Activated naive CD8-positive, alpha-beta T cell treated with anti-CD3 and anti-CD28 coated beads for 36 hours (primary cell): ENCODE results near the gene LAG3. TPM values are rescaled to one million over a fixed set of nuclear protein-coding genes. Genes with fewer than 3 reads are reported as not detected.

Experiments
- DNase-seq: peaks from one replicate; pipeline ENCODE4 v3.0.0; 2021
- H3K27ac Mint-ChIP-seq: one replicate; pipeline ENCODE4 v1.8.0; 2022; ENCODE audit warnings: mild to moderate bottlenecking, moderate library complexity, mixed read lengths
- H3K27me3 Mint-ChIP-seq: one replicate; pipeline ENCODE4 v1.8.0; 2022; ENCODE audit warnings: mild to moderate bottlenecking, mixed read lengths
- H3K36me3 Mint-ChIP-seq: one replicate; pipeline ENCODE4 v1.8.0; 2021; ENCODE audit warnings: mild to moderate bottlenecking, mixed read lengths
- H3K4me1 Mint-ChIP-seq: one replicate; pipeline ENCODE4 v1.8.0; 2021; ENCODE audit warnings: mixed read lengths
- H3K4me3 Mint-ChIP-seq: one replicate; pipeline ENCODE4 v1.8.0; 2022; ENCODE audit warnings: mild to moderate bottlenecking, moderate library complexity, mixed read lengths
- H3K9me3 Mint-ChIP-seq: one replicate; pipeline ENCODE4 v1.8.0; 2022; ENCODE audit warnings: mixed read lengths
- total RNA-seq, 2 experiments: library from RNA; stranded (reverse); gene quantifications; one replicate each; pipeline ENCODE4 v1.2.3, GENCODE V29; 2021

Gene LAG3
- total RNA-seq, 2 experiments from 2014 or later = 64.8 to 67.7 TPM

DNA sequence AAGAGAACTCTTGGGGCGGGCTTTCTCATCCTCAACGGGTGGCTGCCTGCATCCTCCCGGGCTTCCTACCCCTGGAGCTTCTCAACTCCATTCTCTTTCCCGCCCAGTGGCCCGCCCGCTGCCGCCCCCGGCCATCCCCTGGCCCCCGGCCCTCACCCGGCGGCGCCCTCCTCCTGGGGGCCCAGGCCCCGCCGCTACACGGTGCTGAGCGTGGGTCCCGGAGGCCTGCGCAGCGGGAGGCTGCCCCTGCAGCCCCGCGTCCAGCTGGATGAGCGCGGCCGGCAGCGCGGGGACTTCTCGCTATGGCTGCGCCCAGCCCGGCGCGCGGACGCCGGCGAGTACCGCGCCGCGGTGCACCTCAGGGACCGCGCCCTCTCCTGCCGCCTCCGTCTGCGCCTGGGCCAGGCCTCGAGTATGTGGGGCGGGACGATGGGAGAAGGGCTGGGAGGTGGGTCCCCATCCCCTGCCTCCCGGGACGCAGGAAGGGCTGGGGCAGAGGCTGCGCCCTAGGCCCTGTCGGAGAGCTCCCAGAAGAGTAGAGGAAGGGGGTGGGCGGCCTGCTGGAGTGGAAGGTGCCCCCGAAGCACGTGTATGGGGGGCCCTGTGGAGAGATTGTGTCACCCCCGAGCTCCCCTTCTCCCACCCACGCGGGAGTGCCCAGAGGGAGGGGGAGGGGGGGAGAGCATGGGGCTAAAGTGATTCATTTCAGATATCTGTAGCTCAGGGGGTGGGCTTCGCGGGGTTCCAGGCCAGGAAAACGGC is 1.5 kb downstream of the LAG3 start:
- peaks cover 53% of the 10 kb centered on the region for H3K36me3 Mint-ChIP-seq
- peak overlapping the region; percentile 97 for H3K27ac Mint-ChIP-seq
- H3K4me3 Mint-ChIP-seq = peak overlapping the region; percentile 91
- H3K9me3 Mint-ChIP-seq = no peaks in the 10 kb centered on the region
- peaks cover 70% of the 10 kb centered on the region for H3K4me1 Mint-ChIP-seq
- H3K27me3 Mint-ChIP-seq = peaks cover 65% of the 10 kb centered on the region
- peak; percentile 80 for DNase-seq

DNA sequence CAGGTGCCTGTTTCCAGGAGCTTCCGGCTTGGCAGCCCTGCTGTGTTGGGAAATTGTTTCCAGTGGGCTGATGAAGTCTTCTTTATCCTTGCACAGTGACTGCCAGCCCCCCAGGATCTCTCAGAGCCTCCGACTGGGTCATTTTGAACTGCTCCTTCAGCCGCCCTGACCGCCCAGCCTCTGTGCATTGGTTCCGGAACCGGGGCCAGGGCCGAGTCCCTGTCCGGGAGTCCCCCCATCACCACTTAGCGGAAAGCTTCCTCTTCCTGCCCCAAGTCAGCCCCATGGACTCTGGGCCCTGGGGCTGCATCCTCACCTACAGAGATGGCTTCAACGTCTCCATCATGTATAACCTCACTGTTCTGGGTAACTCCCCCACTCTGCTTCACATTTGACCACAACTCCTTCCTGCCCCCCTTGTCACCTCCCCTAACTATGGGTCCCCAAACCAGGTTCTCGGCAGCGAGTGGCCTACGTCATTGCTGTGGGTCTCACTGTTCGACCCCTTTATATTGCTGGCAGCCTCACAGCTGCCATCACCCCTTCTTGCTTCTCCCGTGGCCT is 2.3 kb downstream of the LAG3 start:
- DNase-seq = peak; percentile 57
- Mint-ChIP-seq H3K27me3 (peaks cover 58% of the 10 kb centered on the region), H3K9me3 (no peaks in the 10 kb centered on the region), H3K4me3 (peak overlapping the region; percentile 91), H3K36me3 (peaks cover 53% of the 10 kb centered on the region), H3K27ac (peak overlapping the region; percentile 97), H3K4me1 (peaks cover 76% of the 10 kb centered on the region)

DNA sequence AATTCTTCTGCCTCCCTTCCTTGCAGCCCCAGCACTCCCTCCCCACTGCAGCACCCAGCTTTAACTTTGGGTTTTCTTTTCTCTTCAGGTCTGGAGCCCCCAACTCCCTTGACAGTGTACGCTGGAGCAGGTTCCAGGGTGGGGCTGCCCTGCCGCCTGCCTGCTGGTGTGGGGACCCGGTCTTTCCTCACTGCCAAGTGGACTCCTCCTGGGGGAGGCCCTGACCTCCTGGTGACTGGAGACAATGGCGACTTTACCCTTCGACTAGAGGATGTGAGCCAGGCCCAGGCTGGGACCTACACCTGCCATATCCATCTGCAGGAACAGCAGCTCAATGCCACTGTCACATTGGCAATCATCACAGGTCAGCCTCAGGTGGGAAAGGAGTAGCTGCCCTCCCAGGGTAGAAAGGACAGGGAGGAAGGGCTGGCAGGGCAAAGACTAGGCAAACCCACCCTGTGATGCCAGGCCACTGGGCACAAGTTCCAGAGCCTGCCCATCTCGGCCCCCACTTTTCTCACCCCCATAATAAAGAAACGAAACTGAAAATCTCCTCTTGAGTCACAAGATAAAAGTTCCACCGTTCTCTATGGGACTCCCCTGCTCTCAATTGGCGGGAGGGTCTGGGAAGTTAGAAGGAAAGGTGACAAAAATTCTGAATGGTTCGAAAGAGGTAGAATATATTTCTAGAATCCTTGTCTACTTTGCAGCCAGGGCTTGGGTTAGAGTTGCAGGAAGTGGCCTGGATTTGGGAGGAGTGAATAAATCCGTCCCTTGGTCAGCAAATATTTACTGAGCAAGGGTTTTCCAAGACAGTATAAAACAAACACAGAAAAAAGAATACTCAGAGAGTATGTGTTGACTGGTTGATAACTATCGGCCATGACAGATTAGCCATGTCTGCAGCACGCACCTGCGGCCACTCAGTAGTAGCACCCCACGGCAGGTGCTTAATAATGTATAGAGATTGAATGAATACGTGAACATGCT is 3.2 kb downstream of the LAG3 start:
- Mint-ChIP-seq H3K27ac (peak overlapping the region; percentile 97), H3K9me3 (no peaks in the 10 kb centered on the region), H3K4me1 (peaks cover 85% of the 10 kb centered on the region), H3K4me3 (peak overlapping the region; percentile 91), H3K27me3 (peaks cover 49% of the 10 kb centered on the region), H3K36me3 (peaks cover 50% of the 10 kb centered on the region)
- no peak for DNase-seq

DNA sequence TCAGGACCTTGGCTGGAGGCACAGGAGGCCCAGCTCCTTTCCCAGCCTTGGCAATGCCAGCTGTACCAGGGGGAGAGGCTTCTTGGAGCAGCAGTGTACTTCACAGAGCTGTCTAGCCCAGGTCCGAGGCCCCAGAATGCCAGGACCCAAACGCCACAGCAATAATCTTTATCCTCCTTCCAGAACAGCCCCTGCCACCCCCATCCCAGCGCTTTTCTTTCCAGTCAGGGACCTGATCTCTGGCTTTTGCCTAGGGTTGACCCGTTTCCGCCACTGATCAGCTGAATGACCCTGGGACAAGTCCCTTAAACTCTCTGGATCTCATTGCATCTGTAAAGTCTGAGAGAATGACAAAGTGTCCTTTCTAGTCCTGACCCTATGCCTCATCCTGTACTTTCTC is 5.1 kb downstream of the LAG3 start:
- Mint-ChIP-seq H3K4me1 (peaks cover 80% of the 10 kb centered on the region), H3K36me3 (peaks cover 49% of the 10 kb centered on the region), H3K27me3 (peaks cover 43% of the 10 kb centered on the region), H3K27ac (no peak overlapping the region), H3K9me3 (no peaks in the 10 kb centered on the region), H3K4me3 (peak overlapping the region; percentile 79)
- DNase-seq = no peak

DNA sequence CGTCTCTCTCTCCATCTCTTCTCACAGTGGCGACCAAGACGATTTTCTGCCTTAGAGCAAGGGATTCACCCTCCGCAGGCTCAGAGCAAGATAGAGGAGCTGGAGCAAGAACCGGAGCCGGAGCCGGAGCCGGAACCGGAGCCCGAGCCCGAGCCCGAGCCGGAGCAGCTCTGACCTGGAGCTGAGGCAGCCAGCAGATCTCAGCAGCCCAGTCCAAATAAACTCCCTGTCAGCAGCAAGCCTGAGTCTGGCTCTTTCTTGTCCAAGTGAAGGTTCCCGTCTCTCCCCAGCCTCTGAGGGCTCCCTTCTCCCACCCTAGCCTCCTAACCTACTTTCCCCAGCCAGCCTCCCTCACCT is 5.9 kb downstream of the LAG3 start:
- Mint-ChIP-seq H3K27ac (peak overlapping the region; percentile 80), H3K9me3 (no peaks in the 10 kb centered on the region), H3K27me3 (peaks cover 41% of the 10 kb centered on the region), H3K4me3 (peak overlapping the region; percentile 79), H3K4me1 (peaks cover 77% of the 10 kb centered on the region), H3K36me3 (peaks cover 48% of the 10 kb centered on the region)
- no peak for DNase-seq

DNA sequence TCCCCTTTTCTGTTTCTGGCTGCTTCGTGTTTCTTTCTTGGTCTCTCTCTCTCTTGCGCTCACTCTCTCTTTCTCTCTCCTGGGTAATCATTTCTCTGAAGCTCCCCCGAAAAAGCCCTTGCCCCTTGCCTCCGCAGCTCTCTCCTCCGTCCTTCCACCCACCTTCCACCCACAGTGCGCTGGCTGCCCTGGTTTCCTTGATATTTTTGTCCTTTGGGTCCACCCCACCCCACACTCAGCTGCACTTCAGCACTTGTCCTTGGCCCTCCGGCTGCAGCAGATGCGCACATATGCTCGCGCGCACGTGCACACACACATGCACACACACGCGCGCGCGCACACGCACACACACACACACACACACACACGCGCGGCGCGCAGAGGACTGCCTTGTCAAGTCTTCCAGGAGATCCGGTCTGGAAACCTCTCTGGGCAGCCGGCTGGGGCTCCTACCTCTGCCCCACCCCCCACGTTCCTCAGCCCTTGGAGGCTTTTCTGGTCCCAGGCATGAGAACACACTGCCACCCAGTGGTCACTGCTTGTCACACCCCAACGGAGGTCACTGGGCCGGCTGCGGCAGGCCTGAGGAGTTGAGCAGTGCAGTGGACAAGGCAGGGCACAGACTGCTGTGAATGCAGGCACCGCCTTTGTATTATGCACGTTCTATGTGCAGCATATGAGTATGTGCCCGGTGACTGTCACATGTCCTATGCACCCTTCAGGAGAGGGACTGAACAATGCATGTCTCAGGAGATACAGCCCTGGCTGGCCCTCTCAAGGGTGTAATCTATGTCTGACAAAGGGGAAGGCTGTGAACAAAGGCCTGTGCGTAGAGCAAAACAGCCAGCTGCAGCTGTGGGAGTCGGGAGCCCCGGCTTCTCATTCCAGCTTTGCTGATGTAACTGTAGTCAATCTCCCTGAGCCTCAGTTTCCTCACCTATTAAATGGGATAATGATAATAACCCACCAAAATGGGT is 6.5 kb downstream of the LAG3 start:
- Mint-ChIP-seq H3K9me3 (no peaks in the 10 kb centered on the region), H3K4me1 (peaks cover 79% of the 10 kb centered on the region), H3K27ac (peak overlapping the region; percentile 80), H3K27me3 (peaks cover 39% of the 10 kb centered on the region), H3K4me3 (peak overlapping the region; percentile 79), H3K36me3 (peaks cover 45% of the 10 kb centered on the region)
- DNase-seq = peak; percentile 87

DNA sequence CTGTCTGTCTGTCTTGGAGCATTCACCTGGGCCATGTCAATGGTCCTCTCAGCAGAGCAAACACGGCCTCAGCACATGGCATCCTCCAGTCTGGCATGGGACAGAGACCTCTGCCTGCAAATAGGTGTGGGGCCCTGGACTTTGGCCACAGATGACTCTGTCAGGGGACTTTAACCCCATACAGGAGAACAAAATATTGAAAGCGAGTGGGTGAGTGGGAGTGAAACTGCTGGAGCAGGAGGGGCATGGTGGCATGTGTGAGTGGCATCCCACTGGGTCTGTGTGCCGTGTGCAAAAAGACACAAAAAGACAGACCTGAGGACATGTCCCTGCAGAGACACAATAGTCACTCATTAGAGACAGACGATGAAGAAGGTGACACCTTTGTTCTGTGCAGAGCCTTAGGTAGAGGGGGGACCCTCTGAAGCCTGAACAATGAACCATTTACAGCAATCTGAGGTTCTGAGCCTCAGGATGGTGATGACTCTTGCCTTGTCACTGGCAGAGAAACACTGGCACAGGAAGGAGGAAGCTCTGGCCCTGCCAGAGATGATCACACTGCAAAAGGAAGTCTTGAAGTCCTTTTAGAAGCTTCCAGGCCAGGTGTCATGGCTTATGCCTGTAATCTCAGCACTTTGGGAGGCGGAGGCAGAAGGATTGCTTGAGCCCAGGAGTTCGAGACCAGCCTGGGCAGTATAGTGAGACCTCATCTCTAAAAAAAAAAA is 7.5 kb downstream of the LAG3 start:
- Mint-ChIP-seq H3K4me3 (peak overlapping the region; percentile 11), H3K27ac (peak overlapping the region; percentile 80), H3K9me3 (no peaks in the 10 kb centered on the region), H3K36me3 (peaks cover 36% of the 10 kb centered on the region), H3K27me3 (peaks cover 30% of the 10 kb centered on the region), H3K4me1 (peaks cover 79% of the 10 kb centered on the region)
- no peak for DNase-seq

DNA sequence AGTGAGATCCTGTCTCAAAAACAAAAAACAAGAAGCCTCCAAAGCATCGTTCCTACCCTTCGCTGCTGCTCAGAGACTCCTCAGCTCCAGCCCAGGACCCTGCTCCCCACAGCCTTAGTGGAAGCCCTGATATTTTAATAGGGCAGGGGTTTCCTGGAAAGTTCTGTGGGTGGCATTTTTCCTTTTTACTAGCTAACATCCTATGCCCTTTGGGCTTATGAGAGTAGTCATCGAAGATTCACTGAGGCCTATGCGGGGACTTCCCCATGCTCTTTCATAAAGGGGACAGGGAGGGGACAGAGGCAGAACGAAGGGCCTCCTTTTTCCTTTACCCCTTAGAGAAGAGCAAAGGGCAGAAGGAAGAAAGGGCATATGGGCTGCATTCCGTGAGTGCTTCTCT is 8.3 kb downstream of the LAG3 start:
- no peaks in the 10 kb centered on the region for H3K9me3 Mint-ChIP-seq
- H3K4me1 Mint-ChIP-seq = peaks cover 72% of the 10 kb centered on the region
- H3K27me3 Mint-ChIP-seq = peaks cover 28% of the 10 kb centered on the region
- peaks cover 29% of the 10 kb centered on the region for H3K36me3 Mint-ChIP-seq
- DNase-seq = peak; percentile 52
- peak overlapping the region; percentile 64 for H3K4me3 Mint-ChIP-seq
- peak overlapping the region; percentile 80 for H3K27ac Mint-ChIP-seq

DNA sequence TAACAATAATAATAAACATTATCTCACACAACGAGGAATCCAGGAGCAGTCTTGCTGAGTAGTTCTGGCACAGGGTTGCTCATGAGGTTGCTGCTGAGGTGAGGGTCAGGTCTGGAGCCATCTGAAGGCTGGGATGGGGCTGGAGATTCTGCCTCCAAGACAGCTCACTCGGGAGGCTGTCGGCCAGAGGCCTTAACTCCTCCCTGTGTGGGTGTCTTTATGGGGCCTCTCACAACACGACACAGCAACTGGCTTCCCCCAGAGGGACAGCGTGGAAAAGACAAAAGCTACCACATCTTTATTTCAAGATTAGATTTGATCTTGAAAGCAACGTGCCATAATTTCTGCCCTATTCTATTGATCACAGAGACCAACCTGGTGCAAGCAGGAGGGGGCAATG is 9.8 kb downstream of the LAG3 start:
- H3K27ac Mint-ChIP-seq = no peak overlapping the region
- peaks cover 17% of the 10 kb centered on the region for H3K27me3 Mint-ChIP-seq
- H3K4me1 Mint-ChIP-seq = peaks cover 69% of the 10 kb centered on the region
- peaks cover 16% of the 10 kb centered on the region for H3K36me3 Mint-ChIP-seq
- no peak for DNase-seq
- H3K4me3 Mint-ChIP-seq = peak overlapping the region; percentile 44
- H3K9me3 Mint-ChIP-seq = no peaks in the 10 kb centered on the region

DNA sequence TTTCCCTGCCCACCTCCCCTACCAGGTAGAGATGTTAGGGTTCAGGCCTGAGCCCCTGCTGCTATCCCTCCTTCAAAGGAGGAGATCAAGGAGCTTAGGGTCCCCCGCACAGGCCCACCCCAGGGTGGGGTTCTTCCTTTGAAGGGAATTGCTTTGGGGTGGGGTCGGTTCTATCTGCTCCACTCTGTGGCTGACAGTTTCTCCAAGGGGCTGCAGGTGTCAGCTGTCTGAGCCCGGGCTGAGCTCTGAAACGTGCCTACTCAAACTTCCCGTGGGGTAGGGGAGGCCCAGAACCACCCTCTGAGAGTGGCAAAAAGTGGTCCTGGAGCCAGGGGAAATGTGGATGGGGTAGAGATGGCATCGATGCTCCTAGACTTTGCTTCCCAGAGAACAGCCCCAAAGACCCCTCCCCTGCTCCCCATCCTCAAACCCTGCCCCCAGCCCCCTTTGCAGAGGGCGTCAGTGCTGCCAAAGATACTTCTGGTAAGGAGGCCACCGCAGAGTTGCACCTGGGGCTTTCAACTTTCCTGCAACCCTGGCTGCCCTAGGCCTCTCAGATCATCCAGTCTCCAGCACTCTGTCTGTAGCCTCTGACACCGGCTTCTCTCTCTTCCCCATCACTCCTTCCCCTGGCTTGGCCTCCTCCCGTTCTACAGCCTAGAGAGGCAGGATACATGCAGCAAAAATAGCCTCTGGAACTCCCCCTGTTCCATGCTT is 10.7 kb downstream of the LAG3 start:
- Mint-ChIP-seq H3K4me3 (no peak overlapping the region), H3K27ac (no peak overlapping the region), H3K4me1 (peaks cover 63% of the 10 kb centered on the region), H3K27me3 (peaks cover 8% of the 10 kb centered on the region), H3K9me3 (no peaks in the 10 kb centered on the region), H3K36me3 (peaks cover 7% of the 10 kb centered on the region)
- DNase-seq = no peak

DNA sequence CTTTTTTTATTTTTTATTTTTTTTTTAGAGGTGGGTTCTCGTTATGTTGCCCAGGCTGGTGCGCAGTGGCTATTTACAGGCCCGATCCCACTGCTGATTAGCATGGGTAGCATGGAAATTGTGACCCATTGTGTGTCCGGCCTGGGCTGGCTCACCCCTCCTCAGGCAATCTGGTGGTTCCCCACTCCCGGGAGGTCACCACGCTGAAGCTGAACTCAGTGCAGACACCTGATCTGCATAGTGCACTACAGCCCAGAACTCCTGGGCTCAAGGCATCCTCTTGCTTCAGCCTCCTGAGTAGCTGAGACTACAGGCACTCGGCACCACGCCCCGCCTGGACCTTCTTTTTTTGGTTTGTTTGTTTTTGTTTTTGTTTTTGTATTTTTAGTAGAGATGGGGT is 11.5 kb downstream of the LAG3 start:
- no peaks in the 10 kb centered on the region for H3K36me3 Mint-ChIP-seq
- no peak overlapping the region for H3K27ac Mint-ChIP-seq
- H3K4me1 Mint-ChIP-seq = peaks cover 57% of the 10 kb centered on the region
- H3K27me3 Mint-ChIP-seq = no peaks in the 10 kb centered on the region
- no peaks in the 10 kb centered on the region for H3K9me3 Mint-ChIP-seq
- H3K4me3 Mint-ChIP-seq = no peak overlapping the region
- DNase-seq = no peak

DNA sequence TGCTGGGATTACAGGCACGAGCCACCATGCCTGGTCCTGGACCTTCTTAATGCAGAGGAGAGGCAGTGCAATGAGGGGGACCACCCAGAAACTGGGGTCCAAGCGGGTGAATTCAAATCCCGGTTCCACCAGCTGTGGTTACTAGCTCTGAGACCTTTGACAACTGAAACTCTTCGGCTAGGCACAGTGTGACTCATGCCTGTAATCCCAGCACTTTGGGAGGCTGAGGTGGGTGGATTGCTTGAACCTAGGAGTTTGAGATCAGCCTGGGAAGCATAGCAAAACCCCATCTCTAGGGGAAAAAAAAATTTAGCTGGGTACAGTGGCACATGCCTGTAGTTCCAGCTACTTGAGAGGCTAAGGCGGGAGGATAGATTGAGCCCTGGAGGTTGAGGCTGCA is 12.0 kb downstream of the LAG3 start:
- no peaks in the 10 kb centered on the region for H3K9me3 Mint-ChIP-seq
- no peaks in the 10 kb centered on the region for H3K27me3 Mint-ChIP-seq
- no peak for DNase-seq
- H3K27ac Mint-ChIP-seq = no peak overlapping the region
- H3K4me3 Mint-ChIP-seq = no peak overlapping the region
- H3K4me1 Mint-ChIP-seq = peaks cover 57% of the 10 kb centered on the region
- H3K36me3 Mint-ChIP-seq = no peaks in the 10 kb centered on the region

DNA sequence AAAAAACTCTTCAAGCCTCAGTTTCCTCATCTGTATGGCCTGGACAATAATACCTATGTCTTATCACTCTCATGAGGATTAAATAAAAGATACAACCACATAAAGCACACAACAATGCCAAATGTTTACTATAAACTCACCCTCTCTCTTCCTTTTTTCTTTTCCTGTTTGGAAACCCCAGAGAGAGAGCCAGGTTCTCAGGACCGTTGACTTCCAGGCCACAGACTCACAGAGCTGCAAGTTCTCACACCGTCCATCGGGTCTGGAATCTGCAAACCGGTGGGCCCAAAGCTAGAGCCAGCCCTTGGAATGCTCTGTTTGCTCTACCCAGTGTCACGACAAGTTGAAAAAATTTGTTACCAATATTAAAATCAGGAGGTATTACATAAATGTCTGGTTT is 12.4 kb downstream of the LAG3 start:
- Mint-ChIP-seq H3K36me3 (no peaks in the 10 kb centered on the region), H3K4me3 (no peak overlapping the region), H3K27ac (no peak overlapping the region), H3K9me3 (no peaks in the 10 kb centered on the region), H3K4me1 (peaks cover 56% of the 10 kb centered on the region), H3K27me3 (no peaks in the 10 kb centered on the region)
- DNase-seq = no peak
